PC-9 (cell line): ENCODE measurements around the gene SPPL3.

ENCODE experiments used
- CTCF ChIP-seq: fragments of 200-600 bp; sonication (generic); conservative IDR thresholded peaks from 2 replicates; pipeline ENCODE4 v1.6.1; 2017; ENCODE audit warnings: mixed run types, antibody characterized with exemption, mild to moderate bottlenecking, moderate library complexity
- EZH2 ChIP-seq: fragments of 200-600 bp; sonication (generic); IDR thresholded peaks from 2 replicates; pipeline ENCODE4 v1.8.0; 2017; ENCODE audit warnings: antibody characterized with exemption, low read depth

DNA sequence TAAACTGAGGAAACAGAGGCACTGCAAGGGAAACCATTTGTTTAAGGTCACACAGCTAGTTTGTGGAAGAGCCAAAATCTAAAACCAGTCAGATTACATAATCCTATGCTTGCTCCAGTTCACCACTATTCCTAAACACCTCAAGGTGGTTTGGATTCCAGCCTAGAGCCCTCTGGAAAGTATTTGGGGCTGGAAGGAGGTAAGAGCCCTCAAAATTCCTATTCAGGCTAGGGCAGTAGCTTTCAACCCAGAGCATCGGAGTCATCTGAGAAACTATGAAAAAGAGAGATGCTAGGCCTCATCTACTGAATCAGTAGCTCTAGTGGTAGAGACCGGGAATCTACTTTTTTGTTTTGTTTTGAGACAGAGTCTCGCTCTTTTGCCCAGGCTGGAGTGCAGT is 16.0 kb upstream of the SPPL3 start:
- TF ChIP-seq EZH2 (no peak), CTCF (no peak)
